Activated CD4-positive, alpha-beta memory T cell treated with anti-CD3 and anti-CD28 coated beads for 36 hours (primary cell): ENCODE data around the gene PHF12. TPM values are rescaled to one million over a fixed set of nuclear protein-coding genes. Genes with fewer than 3 reads are reported as not detected.
A peak's percentile ranks its signal among the peaks of the same experiment; 100 is the strongest.
"Not testable (repeated sequence)": the region's sequence is repeated elsewhere in the genome, so short reads cannot be mapped to it uniquely, and the experiment has no call there.

Experiments
- CTCF ChIA-PET: fragments of 350-600 bp; sonication (Branson Sonifier 250); formaldehyde crosslinking; loops from one replicate; lab custom pipeline; 2021; ENCODE audit warnings: antibody characterized with exemption, inconsistent platforms; lab: Charles Lee
- POLR2A ChIA-PET: fragments of 350-600 bp; sonication (Branson Sonifier 250); formaldehyde crosslinking; loops from one replicate; lab custom pipeline; 2021; ENCODE audit warnings: antibody characterized with exemption; lab: Charles Lee
- DNase-seq: peaks from one replicate; pipeline ENCODE4 v3.0.0-alpha.2; 2020
- H3K27ac Mint-ChIP-seq: one replicate; pipeline ENCODE4 v1.8.0; 2021; ENCODE audit warnings: mixed read lengths
- H3K27me3 Mint-ChIP-seq: one replicate; pipeline ENCODE4 v1.8.0; 2021; ENCODE audit warnings: mixed read lengths
- H3K36me3 Mint-ChIP-seq: one replicate; pipeline ENCODE4 v1.8.0; 2021; ENCODE audit warnings: mixed read lengths
- H3K4me1 Mint-ChIP-seq: one replicate; pipeline ENCODE4 v1.8.0; 2021; ENCODE audit warnings: low read depth, mixed read lengths
- H3K4me3 Mint-ChIP-seq: one replicate; pipeline ENCODE4 v1.8.0; 2021; ENCODE audit warnings: mild to moderate bottlenecking, mixed read lengths
- H3K9me3 Mint-ChIP-seq: one replicate; pipeline ENCODE4 v1.8.0; 2021; ENCODE audit warnings: mixed read lengths
- intact Hi-C: fragments of 100-400 bp; cut with micrococcal nuclease; formaldehyde crosslinking; loops from one replicate; pipeline ENCODE4 v1.15.1; 2023
- total RNA-seq, 2 experiments: library from RNA; stranded (reverse); gene quantifications; one replicate each; pipeline ENCODE4 v1.2.3, GENCODE V29; 2021

Gene PHF12
- total RNA-seq, 2 experiments from 2014 or later = 44.0 to 44.8 TPM

DNA sequence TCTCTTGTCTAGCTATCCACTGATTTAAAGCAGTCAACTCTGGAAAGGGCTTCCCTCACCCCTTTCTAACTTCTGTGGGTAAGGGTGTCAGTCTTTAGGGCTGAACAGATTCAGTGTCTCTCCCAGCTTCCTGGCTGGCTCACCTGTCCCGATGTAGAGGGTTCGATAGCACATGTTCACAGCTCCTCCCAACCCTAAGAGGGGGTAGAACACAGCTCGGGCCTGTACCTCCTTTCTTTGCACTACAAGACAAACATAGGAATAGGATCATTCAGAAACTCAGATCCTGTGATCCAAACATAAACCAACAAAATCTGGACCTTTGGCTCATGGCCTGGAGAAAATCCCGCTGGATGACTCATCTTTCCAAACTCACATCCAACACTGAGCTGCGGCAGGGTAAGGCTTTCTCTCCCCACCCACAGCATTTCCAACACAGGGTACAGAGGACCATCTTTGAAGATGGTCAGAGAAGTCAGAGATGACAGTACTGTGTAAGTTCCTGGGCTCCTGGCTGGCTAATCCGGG lies 42.6 kb downstream of the PHF12 start:
- no peak for DNase-seq
- ChIA-PET POLR2A (interaction anchor here (1.1 kb wide), 1 partner anchor 39 kb away, joined by 4 read pairs; no protein-coding TSS in a partner anchor), CTCF (interaction anchor here (0.9 to 3.4 kb wide), 6 partner anchors 10 to 182 kb away, joined by 3 to 15 read pairs (median 5); partner anchors contain the start of gene TLCD1)
- no peaks in the 10 kb centered on the region for H3K4me1 Mint-ChIP-seq
- H3K4me3 Mint-ChIP-seq = no peak overlapping the region
- intact Hi-C loops = loop anchor here (10.0 kb wide), 1 partner anchor 264 kb away; the partner anchor contains the start of gene BLTP2
- H3K9me3 Mint-ChIP-seq = no peaks in the 10 kb centered on the region
- no peak overlapping the region for H3K27ac Mint-ChIP-seq
- H3K27me3 Mint-ChIP-seq = no peaks in the 10 kb centered on the region
- H3K36me3 Mint-ChIP-seq = peaks cover 47% of the 10 kb centered on the region

DNA sequence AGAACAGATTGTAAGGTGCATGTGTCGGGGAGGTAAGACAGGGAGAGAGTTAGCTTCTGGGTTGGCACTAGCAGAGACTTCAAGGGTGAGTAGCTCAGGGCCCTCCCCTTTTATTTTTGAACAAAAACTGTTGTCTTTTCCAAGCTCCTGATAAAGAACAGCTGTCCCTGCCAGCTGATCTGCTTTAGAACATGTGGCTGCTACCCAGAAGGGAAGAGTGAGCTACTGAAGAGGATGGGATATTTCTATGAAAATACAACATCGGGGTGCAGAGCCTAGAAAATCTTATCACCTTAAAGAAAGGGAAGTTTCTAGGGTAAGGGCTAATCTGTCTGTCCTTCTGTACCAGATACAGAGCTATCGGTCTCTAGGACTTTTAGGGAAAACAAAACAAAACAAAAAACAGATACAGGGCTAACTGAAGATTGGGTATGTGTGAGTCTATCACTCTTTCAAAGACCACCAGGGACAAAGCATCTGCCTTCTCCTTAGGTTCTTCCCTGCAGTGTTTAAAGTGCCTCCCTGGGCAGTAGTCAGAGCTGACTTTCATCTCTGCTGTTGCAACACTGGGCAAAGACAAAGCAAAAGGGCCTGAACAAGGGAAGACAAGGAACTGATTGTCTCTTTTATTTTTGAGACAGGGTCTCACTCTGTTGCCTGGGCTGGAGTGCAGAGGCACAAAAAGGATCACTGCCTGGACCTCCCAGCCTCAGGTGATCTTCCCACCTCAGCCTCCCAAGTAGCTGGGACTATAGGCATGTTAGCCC lies 43.4 kb downstream of the PHF12 start:
- Mint-ChIP-seq H3K27ac (no peak overlapping the region), H3K27me3 (no peaks in the 10 kb centered on the region), H3K4me3 (no peak overlapping the region), H3K36me3 (peaks cover 39% of the 10 kb centered on the region), H3K4me1 (no peaks in the 10 kb centered on the region), H3K9me3 (no peaks in the 10 kb centered on the region)
- intact Hi-C loops = loop anchor here (10.0 kb wide), 1 partner anchor 263 kb away; the partner anchor contains the start of gene BLTP2
- POLR2A ChIA-PET = interaction anchor here (0.6 to 0.9 kb wide), 2 partner anchors 188 to 194 kb away, joined by 3 read pairs; no protein-coding TSS in a partner anchor
- no peak for DNase-seq
- CTCF ChIA-PET = interaction anchor here (0.6 to 3.4 kb wide), 7 partner anchors 8 to 204 kb away, joined by 3 to 15 read pairs (median 4); partner anchors contain the start of genes FLOT2 and TLCD1

DNA sequence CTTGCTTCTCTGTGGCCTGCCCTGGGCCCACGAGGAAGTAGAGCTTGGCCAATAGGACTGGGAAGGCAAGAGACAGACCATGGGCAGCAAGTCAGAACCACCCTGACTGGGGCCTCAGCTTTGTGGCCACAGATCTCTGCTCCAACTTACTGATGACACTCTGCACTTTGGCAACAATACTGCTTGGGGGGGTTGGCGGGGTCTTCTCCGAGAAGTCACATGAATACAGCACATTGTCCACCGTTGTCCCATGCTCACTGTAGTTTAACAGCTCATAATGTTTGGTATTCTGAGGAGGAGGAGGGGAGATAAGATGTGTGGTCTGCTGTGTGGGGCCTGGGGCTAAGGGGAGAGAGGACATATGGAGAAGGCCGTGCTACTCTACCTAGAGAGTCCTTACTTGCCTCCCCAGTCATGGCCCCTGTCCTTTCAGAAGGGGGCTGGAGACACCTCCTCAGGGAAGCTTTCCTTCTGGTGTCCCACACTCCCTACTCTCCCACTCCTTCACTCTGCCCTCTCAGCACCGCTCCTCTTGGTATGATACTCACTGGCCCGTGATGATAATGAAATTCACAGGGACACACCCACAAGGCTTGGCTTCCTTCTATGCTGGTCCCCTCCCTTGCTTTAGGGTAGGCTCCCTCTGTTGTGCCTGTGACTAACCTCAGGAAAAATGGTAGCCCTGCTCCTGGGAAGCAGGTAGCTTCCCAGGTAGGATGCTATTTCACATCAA lies 44.4 kb downstream of the PHF12 start:
- ChIA-PET CTCF (interaction anchor here (0.6 to 3.4 kb wide), 7 partner anchors 9 to 205 kb away, joined by 3 to 15 read pairs (median 4); partner anchors contain the start of genes FLOT2 and TLCD1), POLR2A (interaction anchor here (0.6 to 0.9 kb wide), 2 partner anchors 187 to 193 kb away, joined by 3 read pairs; no protein-coding TSS in a partner anchor)
- Mint-ChIP-seq H3K27ac (no peak overlapping the region), H3K27me3 (no peaks in the 10 kb centered on the region), H3K4me3 (no peak overlapping the region), H3K4me1 (peaks cover 4% of the 10 kb centered on the region), H3K9me3 (no peaks in the 10 kb centered on the region), H3K36me3 (peaks cover 33% of the 10 kb centered on the region)
- intact Hi-C loops = loop anchor here (10.0 kb wide), 1 partner anchor 262 kb away; the partner anchor contains the start of gene BLTP2
- no peak for DNase-seq

DNA sequence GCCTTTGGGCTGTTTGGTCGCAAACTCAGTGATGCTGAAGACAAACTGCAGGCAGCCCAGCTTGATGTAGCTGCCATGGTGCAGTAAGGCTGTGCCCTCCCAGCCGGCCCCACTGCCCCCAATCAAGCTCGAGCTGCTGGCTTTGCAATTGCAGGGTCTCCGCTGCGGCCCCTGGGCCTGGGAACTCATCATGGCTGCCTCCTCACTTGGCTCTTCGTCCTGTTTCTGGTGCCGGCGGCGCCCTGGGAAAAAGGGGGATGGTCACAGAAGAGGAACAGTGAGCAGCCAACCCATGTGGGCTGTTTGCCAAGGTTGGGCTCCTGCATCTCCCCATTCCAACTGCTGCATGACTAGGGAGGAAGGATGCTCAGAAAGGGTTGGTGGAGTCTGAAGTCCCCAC lies 45.0 kb downstream of the PHF12 start:
- POLR2A ChIA-PET = no interaction called here
- CTCF ChIA-PET = no interaction called here
- H3K27me3 Mint-ChIP-seq = no peaks in the 10 kb centered on the region
- no peak for DNase-seq
- intact Hi-C loops = loop anchor here (10.0 kb wide), 1 partner anchor 261 kb away; the partner anchor contains the start of gene BLTP2
- H3K27ac Mint-ChIP-seq = no peak overlapping the region
- no peak overlapping the region for H3K4me3 Mint-ChIP-seq
- H3K36me3 Mint-ChIP-seq = peaks cover 29% of the 10 kb centered on the region
- no peaks in the 10 kb centered on the region for H3K9me3 Mint-ChIP-seq
- H3K4me1 Mint-ChIP-seq = peaks cover 9% of the 10 kb centered on the region

DNA sequence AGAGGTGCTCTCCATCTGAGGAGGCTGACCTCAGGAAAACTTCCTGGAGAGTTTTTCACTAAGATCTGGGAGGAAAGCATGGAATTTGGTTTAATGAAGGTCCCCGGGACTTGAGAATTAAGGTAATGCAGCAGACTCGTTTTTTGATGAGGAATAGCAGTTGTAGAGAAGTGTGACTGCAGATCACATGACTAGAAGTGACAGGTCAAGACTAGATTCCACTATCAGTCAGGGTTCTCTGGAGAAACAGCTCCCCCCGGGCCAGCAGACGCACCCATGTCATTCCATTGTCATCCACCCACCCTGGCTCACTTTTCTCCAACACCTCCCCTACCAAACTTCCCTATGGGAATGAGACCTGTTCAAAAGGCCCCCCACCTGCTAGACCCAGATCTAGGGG lies 46.5 kb downstream of the PHF12 start:
- Mint-ChIP-seq H3K27me3 (no peaks in the 10 kb centered on the region), H3K27ac (no peak overlapping the region), H3K4me1 (peaks cover 18% of the 10 kb centered on the region), H3K36me3 (peaks cover 23% of the 10 kb centered on the region), H3K9me3 (no peaks in the 10 kb centered on the region), H3K4me3 (no peak overlapping the region)
- CTCF ChIA-PET = interaction anchor here (0.6 to 5.4 kb wide), 3 partner anchors 40 to 178 kb away, joined by 4 to 36 read pairs (median 14); partner anchors contain the start of gene TLCD1
- POLR2A ChIA-PET = no interaction called here
- no peak for DNase-seq
- intact Hi-C loops = loop anchor here (5.0 to 10.0 kb wide), 2 partner anchors 142 to 260 kb away; partner anchors contain the start of gene BLTP2

DNA sequence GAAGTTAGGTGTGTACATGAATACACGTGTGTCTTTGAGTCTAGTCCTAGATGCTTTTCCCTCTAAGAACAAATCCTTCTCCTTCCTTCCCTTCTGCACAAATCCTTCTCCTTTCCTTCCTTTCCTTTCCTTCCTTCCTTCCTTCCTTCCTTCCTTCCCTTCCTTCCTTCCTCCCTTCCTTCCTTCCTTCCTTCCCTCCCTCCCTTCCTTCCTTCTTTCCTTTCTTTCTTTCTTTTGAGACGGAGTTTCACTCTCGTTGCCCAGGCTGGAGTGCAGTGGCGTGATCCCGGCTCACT lies 47.8 kb downstream of the PHF12 start:
- Mint-ChIP-seq H3K4me1 (peaks cover 24% of the 10 kb centered on the region), H3K36me3 (peaks cover 25% of the 10 kb centered on the region), H3K4me3 (peak overlapping the region; percentile 97)
- H3K27ac Mint-ChIP-seq, H3K9me3 Mint-ChIP-seq, H3K27me3 Mint-ChIP-seq, DNase-seq: not testable (repeated sequence)
- POLR2A ChIA-PET = interaction anchor here (0.5 to 1.9 kb wide), 3 partner anchors 59 to 176 kb away, joined by 3 to 6 read pairs (median 3); no protein-coding TSS in a partner anchor
- CTCF ChIA-PET = interaction anchor here (0.6 to 5.4 kb wide), 15 partner anchors 8 to 1206 kb away, joined by 3 to 36 read pairs (median 10); partner anchors contain the start of gene TLCD1
- intact Hi-C loops = loop anchor here (1.0 to 10.0 kb wide), 5 partner anchors 48 to 259 kb away; partner anchors contain the start of genes BLTP2, NEK8 and PHF12

DNA sequence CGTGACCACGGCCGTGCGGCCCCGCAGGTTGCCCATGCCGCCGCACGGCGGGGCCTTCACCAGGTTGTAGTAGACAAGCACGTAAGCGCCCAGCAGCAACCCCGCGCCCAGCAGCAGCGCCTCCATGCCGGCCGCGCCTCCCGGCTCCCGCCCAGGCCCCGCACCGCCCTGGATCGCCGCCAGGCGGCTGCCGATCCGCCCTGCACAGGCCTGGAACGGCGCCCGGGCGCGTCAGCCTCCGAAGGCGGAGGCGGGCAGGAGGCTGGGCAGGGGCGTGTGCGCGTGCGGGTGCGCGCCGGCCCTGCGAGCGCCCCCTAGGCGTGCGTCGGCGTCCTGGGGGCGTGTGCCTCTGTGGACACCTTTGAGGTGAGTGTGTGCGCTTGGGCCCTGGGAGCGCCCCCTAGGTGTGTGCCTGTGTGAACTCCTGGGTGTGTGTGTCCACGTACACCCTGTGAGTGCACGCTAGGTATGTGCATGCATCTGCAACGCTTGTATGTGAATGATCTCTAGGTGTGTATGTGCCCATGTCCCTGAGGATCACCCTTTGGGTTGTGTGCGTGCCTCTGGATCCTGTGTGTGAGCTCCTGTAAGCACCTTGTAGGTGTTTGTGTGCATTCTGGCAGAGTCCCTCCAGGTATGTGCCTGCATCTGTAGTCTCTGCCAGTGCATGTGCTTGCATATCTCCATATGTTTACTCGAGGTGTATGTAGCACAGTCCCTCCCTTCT lies 48.3 kb downstream of the PHF12 start, which contains the start of gene DHRS13:
DHRS13 (minus strand) TSS at position 261 of the 727 bp plus-strand sequence; CDS start at position 126, 135 bp downstream.
- intact Hi-C loops = loop anchor here (1.0 to 10.0 kb wide), 6 partner anchors 48 to 258 kb away; partner anchors contain the start of genes BLTP2, NEK8 and PHF12
- Mint-ChIP-seq H3K9me3 (no peaks in the 10 kb centered on the region), H3K36me3 (peaks cover 26% of the 10 kb centered on the region), H3K4me3 (peak within 1 kb of the TSS; percentile 97), H3K4me1 (peaks cover 27% of the 10 kb centered on the region), H3K27me3 (no peaks in the 10 kb centered on the region), H3K27ac (peak within 1 kb of the TSS; percentile 89)
- peak; percentile 94 for DNase-seq
- CTCF ChIA-PET = interaction anchor here (0.6 to 5.4 kb wide), 33 partner anchors 9 to 256 kb away, joined by 3 to 36 read pairs (median 5); partner anchors contain the start of genes ERAL1, FAM222B, NEK8 and TLCD1
- POLR2A ChIA-PET = interaction anchor here (0.5 to 2.1 kb wide), 7 partner anchors 47 to 184 kb away, joined by 3 to 10 read pairs (median 3); no protein-coding TSS in a partner anchor

DNA sequence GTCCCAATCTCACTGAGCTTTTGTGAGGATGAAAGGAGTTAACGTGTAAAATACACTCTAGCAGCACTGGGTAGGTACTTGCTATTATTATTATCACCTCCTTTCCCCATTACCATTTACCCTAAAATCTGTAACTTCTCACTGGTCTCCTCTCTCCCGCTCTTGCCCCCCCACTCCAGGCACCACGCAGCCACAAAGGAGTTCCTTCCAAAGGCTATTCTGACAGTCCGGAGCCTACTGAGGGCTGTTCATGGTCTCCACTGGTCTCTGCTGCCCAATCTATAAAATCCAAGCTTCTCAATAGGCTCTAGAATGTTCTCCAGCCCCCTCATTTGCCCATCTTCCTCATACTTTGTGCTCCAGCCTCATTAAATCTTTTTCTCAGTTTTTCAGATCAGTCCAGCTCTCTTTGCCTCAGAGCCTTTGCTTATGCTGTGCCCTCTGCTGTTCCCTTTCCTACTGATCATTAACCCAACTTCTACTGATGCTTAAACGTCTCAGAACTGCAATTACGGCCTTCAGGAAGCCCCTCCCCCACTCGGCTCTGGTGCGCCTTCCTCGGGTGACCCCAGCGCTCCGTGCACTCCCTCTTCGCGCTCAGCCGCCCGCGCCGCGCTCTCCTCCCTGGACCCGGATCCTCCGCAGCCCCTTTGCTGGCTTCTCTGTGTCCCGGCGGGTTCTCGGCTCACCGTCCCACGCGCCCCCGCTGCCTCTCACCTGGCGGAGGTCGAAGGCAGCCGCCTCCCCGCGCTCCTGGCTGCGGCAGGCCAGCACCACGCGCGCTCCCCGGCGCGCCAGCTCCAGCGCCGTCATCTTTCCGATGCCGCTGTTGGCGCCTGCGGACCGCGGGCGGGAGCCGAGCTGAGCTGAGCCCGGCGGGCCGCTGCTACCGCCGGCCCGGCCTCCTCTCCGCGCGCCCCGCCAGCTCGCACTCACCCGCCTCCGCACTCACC lies 49.2 kb downstream of the PHF12 start:
- peak overlapping the region; percentile 97 for H3K4me3 Mint-ChIP-seq
- peaks cover 32% of the 10 kb centered on the region for H3K4me1 Mint-ChIP-seq

DNA sequence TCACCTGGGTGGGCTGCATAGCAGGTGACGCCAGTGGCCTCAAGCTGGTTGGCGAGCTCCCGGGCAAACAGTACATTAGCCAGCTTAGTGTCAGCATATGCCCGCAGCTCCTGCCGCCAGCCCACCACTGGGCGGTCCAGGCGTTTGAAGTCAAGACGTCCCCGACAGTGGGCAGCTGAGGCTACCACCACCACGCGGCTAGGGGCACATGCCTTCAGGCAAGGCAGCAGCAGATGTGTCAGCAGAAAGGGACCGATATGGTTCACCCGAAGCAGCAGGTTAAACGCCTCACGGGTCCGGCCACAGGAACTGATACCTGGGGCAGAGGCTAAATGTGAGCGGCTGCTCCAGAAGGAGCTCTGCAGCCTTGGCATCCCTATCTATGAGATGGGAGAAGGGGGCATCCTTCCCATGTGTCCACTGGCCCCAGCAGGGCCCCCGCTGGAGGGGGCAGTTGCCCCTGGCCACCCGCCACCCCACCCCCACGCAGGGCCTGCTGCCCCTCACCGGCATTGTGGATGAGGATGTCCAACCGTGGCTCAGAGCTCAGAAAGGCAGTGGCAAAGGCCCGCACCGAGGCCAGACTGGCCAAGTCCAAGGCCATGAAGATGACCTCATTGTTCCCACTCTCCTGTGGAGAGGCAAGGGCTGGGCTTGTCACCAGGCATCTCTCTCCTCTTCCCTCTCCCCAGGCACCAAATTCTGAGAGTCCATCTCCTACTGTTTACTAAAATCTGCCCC lies 50.2 kb downstream of the PHF12 start:
- POLR2A ChIA-PET = interaction anchor here (1.3 to 2.1 kb wide), 2 partner anchors 8 to 48 kb away, joined by 5 to 10 read pairs; no protein-coding TSS in a partner anchor

More for the DNA sequence above, 49.2 kb downstream of the PHF12 start:
- ChIA-PET CTCF (interaction anchor here (0.6 to 5.4 kb wide), 28 partner anchors 8 to 255 kb away, joined by 3 to 36 read pairs (median 4); partner anchors contain the start of genes ERAL1, FAM222B, NEK8 and TLCD1), POLR2A (interaction anchor here (0.6 to 2.1 kb wide), 8 partner anchors 9 to 183 kb away, joined by 3 to 10 read pairs (median 3); partner anchors contain the start of gene ERAL1)
- peak; percentile 65 for DNase-seq
- Mint-ChIP-seq H3K27ac (peak overlapping the region; percentile 89), H3K36me3 (peaks cover 26% of the 10 kb centered on the region), H3K27me3 (no peaks in the 10 kb centered on the region), H3K9me3 (no peaks in the 10 kb centered on the region)
- intact Hi-C loops = loop anchor here (1.0 to 10.0 kb wide), 4 partner anchors 53 to 257 kb away; partner anchors contain the start of gene BLTP2

More for the DNA sequence above, 50.2 kb downstream of the PHF12 start:
- H3K4me3 Mint-ChIP-seq = peak overlapping the region; percentile 97
- no peaks in the 10 kb centered on the region for H3K27me3 Mint-ChIP-seq
- peak overlapping the region; percentile 89 for H3K27ac Mint-ChIP-seq
- H3K36me3 Mint-ChIP-seq = peaks cover 28% of the 10 kb centered on the region
- intact Hi-C loops = loop anchor here (5.0 to 10.0 kb wide), 2 partner anchors 139 to 256 kb away; partner anchors contain the start of gene BLTP2
- CTCF ChIA-PET = interaction anchor here (1.2 to 5.4 kb wide), 12 partner anchors 16 to 174 kb away, joined by 3 to 36 read pairs (median 12); partner anchors contain the start of genes FAM222B and TLCD1
- no peaks in the 10 kb centered on the region for H3K9me3 Mint-ChIP-seq
- DNase-seq = no peak
- H3K4me1 Mint-ChIP-seq = peaks cover 35% of the 10 kb centered on the region
